Measurements from ENCODE around the gene TMEM119.

The TMEM119 gene

DNA sequence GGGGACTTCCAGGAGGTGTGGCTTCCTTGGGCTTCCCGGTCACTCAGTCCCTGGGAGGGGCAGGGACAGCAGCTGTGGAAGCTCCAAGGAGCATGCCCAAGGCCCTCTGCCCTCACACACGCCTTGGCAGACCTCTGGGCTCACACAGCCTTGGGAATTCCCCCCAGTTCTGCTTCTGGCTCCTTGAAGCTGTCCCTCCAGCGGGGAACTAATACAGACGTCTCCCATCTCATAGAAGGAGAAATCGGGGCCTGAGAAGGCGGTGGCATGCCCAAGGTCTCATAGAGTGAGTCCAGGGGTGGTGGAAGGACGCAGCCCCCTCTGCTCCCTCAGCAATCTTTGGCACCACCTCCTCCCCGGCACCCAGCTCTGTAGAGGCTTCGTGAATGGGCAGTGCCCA is 15.7 kb upstream of the TMEM119 start:
- Mint-ChIP-seq H3K27ac (no peak overlapping the region), H3K4me1 (ENCODE audit: low read depth) (peaks cover 58% of the 10 kb centered on the region), H3K4me3 (no peak overlapping the region), H3K36me3 (ENCODE audit: low read depth) (peaks cover 5% of the 10 kb centered on the region), H3K27me3 (no peaks in the 10 kb centered on the region), H3K9me3 (peaks cover 5% of the 10 kb centered on the region)

GRCh38 chr12:108612788-108613282 is 15.0 kb upstream of the TMEM119 start:
- Mint-ChIP-seq H3K4me3 (no peak overlapping the region), H3K9me3 (peaks cover 5% of the 10 kb centered on the region), H3K27ac (no peak overlapping the region), H3K36me3 (ENCODE audit: low read depth) (peaks cover 5% of the 10 kb centered on the region), H3K4me1 (ENCODE audit: low read depth) (peaks cover 51% of the 10 kb centered on the region), H3K27me3 (no peaks in the 10 kb centered on the region)

DNA sequence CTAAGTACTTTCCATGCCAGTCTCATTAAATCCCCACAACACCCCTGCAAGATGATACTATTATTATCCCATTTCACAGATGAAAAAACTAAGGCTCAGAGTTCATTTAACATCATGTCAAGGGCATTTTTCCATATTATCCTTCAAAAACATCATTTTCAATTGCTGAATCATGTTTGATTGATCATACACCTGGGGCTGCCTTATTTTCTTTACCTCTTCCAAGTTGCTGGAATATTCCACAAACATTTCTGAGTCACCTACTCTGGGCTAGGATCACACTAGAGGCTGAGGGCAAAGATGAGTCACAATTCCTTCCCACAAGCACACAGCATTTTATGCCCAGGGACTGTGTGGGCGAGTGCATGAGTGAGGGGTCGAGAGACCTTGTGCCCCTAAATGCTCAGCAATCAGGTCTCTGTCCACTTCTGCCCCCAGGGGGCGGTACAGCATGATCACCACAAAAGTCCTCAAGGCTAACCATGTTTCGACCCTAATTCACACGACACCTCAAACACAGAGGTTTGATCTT is 14.1 kb upstream of the TMEM119 start:
- no peak overlapping the region for H3K27ac Mint-ChIP-seq
- peaks cover 42% of the 10 kb centered on the region for H3K4me1 Mint-ChIP-seq (ENCODE audit: low read depth)
- H3K36me3 Mint-ChIP-seq (ENCODE audit: low read depth), result peaks cover 5% of the 10 kb centered on the region
- no peaks in the 10 kb centered on the region for H3K27me3 Mint-ChIP-seq
- no peak overlapping the region for H3K4me3 Mint-ChIP-seq
- peaks cover 5% of the 10 kb centered on the region for H3K9me3 Mint-ChIP-seq

- Mint-ChIP-seq H3K36me3 (ENCODE audit: low read depth) (no peaks in the 10 kb centered on the region), H3K9me3 (no peaks in the 10 kb centered on the region), H3K27me3 (no peaks in the 10 kb centered on the region), H3K27ac (no peak overlapping the region), H3K4me3 (no peak overlapping the region), H3K4me1 (ENCODE audit: low read depth) (peaks cover 33% of the 10 kb centered on the region)
These were observed 13.1 kb upstream of the TMEM119 start for GRCh38 chr12:108610856-108611605.

DNA sequence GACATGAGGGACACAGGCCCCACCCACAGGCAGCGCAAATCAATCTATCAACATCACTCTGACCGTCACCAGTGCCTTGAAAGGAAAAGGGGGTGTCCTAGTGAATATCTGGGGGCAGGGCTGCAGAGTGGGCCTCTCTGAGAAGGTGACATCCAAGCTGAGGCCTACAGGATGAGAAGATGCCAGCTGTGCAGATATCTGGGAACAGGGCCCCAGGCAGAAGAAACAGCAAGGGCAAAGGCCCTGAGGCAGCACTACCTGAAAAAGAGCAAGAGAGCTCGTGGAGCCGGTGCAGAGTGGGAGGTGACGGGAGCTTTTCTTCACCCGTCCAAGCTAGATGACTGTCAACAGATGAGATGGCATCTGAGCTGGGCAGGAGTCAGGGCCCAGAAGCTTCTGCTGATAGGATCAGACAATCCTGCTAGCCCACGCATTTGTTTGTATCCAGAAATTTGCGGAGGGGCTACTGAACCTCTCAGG is 12.5 kb upstream of the TMEM119 start:
- H3K4me3 Mint-ChIP-seq, result no peak overlapping the region
- no peak overlapping the region for H3K27ac Mint-ChIP-seq
- no peaks in the 10 kb centered on the region for H3K36me3 Mint-ChIP-seq (ENCODE audit: low read depth)
- H3K9me3 Mint-ChIP-seq, result no peaks in the 10 kb centered on the region
- peaks cover 31% of the 10 kb centered on the region for H3K4me1 Mint-ChIP-seq (ENCODE audit: low read depth)
- no peaks in the 10 kb centered on the region for H3K27me3 Mint-ChIP-seq

GRCh38 chr12:108609537-108610335 is 11.9 kb upstream of the TMEM119 start:
- Mint-ChIP-seq H3K4me3 (no peak overlapping the region), H3K27ac (no peak overlapping the region), H3K9me3 (no peaks in the 10 kb centered on the region), H3K4me1 (ENCODE audit: low read depth) (peaks cover 32% of the 10 kb centered on the region), H3K36me3 (ENCODE audit: low read depth) (no peaks in the 10 kb centered on the region), H3K27me3 (no peaks in the 10 kb centered on the region)

- H3K4me3 Mint-ChIP-seq, result no peak overlapping the region
- H3K27me3 Mint-ChIP-seq, result no peaks in the 10 kb centered on the region
- H3K36me3 Mint-ChIP-seq (ENCODE audit: low read depth), result no peaks in the 10 kb centered on the region
- H3K27ac Mint-ChIP-seq, result no peak overlapping the region
- H3K9me3 Mint-ChIP-seq, result no peaks in the 10 kb centered on the region
- peaks cover 25% of the 10 kb centered on the region for H3K4me1 Mint-ChIP-seq (ENCODE audit: low read depth)
These were observed 10.7 kb upstream of the TMEM119 start for GRCh38 chr12:108608616-108609015.

- Mint-ChIP-seq H3K4me1 (ENCODE audit: low read depth) (peaks cover 19% of the 10 kb centered on the region), H3K36me3 (ENCODE audit: low read depth) (no peaks in the 10 kb centered on the region), H3K9me3 (no peaks in the 10 kb centered on the region), H3K27ac (no peak overlapping the region), H3K27me3 (no peaks in the 10 kb centered on the region), H3K4me3 (no peak overlapping the region)
These were observed 10.2 kb upstream of the TMEM119 start for GRCh38 chr12:108607981-108608600.

DNA sequence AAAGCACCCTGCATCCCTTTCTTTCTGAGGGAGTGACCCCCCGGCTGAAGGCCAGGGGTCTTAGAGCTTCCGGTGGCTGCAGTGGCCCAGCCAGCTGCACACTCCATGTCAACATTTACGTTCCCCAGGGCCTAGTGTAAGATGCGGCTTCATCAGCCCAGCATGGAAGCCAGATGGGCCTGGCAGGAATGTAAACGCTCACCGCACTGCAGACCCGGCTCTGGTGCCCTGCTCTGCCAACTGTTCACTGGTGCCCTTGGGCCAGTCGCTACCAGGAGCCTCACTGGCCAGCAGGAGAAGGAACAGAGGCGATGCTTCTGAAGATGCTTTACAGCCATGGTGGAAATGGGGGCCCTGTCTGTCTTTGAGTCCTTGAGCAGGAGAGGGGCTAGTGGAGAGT is 8.6 kb upstream of the TMEM119 start:
- H3K27me3 Mint-ChIP-seq, result no peaks in the 10 kb centered on the region
- H3K4me1 Mint-ChIP-seq (ENCODE audit: low read depth), result peaks cover 3% of the 10 kb centered on the region
- no peak overlapping the region for H3K4me3 Mint-ChIP-seq
- H3K9me3 Mint-ChIP-seq, result no peaks in the 10 kb centered on the region
- H3K27ac Mint-ChIP-seq, result peak overlapping the region; percentile 70
- no peaks in the 10 kb centered on the region for H3K36me3 Mint-ChIP-seq (ENCODE audit: low read depth)

DNA sequence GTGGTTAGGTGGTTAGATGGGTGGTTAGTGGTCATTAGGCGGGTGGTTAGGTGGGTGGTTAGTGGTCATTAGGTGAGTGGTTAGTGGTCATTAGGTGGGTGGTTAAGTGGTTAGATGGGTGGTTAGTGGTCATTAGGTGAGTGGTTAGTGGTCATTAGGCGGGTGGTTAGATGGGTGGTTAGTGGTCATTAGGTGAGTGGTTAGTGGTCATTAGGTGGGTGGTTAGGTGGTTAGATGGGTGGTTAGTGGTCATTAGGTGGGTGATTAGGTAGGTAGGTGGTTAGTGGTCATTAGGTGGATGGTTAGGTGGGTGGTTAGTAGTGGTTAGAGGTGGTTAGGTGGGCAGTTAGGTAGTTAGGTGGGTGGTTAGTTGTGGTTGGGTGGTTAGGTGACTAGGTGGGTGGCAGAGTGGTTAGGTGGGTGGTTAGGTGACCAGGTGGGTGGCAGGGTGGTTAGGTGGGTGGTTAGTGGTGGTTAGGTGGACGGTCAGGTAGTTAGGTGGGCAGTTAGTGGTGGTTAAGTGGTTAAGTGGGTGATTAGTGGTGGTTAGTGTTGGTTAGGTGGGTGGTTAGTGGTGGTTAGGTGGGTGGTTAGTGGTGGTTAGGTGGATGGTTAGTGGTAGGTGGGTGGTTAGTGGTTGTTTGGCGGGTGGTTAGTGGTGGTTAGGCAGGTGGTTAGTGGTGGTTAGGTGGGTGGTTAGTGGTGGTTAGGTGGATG is 8.0 kb upstream of the TMEM119 start:
- Mint-ChIP-seq H3K27ac (peak overlapping the region; percentile 70), H3K27me3 (no peaks in the 10 kb centered on the region), H3K4me1 (ENCODE audit: low read depth) (peaks cover 3% of the 10 kb centered on the region), H3K4me3 (peak overlapping the region; percentile 49), H3K36me3 (ENCODE audit: low read depth) (no peaks in the 10 kb centered on the region), H3K9me3 (no peaks in the 10 kb centered on the region)

- Mint-ChIP-seq H3K4me3 (peak overlapping the region; percentile 49), H3K27ac (peak overlapping the region; percentile 70), H3K9me3 (no peaks in the 10 kb centered on the region), H3K27me3 (no peaks in the 10 kb centered on the region), H3K4me1 (ENCODE audit: low read depth) (peaks cover 3% of the 10 kb centered on the region), H3K36me3 (ENCODE audit: low read depth) (no peaks in the 10 kb centered on the region)
These were observed 7.3 kb upstream of the TMEM119 start for GRCh38 chr12:108605000-108605689.

GRCh38 chr12:108604208-108604941 is 6.5 kb upstream of the TMEM119 start:
- Mint-ChIP-seq H3K27me3 (no peaks in the 10 kb centered on the region), H3K4me3 (no peak overlapping the region), H3K4me1 (ENCODE audit: low read depth) (peaks cover 3% of the 10 kb centered on the region), H3K36me3 (ENCODE audit: low read depth) (no peaks in the 10 kb centered on the region), H3K27ac (no peak overlapping the region), H3K9me3 (no peaks in the 10 kb centered on the region)

DNA sequence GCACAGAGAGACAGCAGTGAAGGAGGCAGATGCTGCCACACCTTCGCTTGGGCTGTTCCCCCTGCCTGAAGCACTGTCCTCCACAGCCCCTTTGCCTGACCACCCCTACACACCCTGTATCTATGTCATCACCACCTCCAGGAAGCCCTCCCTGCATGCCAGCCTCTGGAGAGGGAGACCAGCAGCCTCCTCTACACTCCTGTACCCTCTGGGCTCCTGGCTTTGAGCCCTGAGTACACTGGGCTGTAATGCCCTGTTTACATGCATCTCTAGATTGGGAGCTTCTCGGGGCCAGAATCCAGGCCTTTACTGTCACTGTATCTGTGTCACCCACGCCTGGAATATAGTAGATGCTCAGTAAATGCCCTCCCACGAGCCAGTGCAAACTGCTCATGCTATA is 5.9 kb upstream of the TMEM119 start:
- Mint-ChIP-seq H3K27ac (no peak overlapping the region), H3K27me3 (peaks cover 4% of the 10 kb centered on the region), H3K4me1 (ENCODE audit: low read depth) (peaks cover 3% of the 10 kb centered on the region), H3K4me3 (no peak overlapping the region), H3K36me3 (ENCODE audit: low read depth) (no peaks in the 10 kb centered on the region), H3K9me3 (no peaks in the 10 kb centered on the region)

All from stimulated activated naive CD8-positive, alpha-beta T cell treated with anti-CD3 and anti-CD28 coated beads, Interleukin-15, Interleukin-2, amounts not matched to agents 100 ng/mL and 50 ng/mL, for 24 hours (primary cell).